PC-3 (cell line): ENCODE measurements around the gene SYT14.

Experiments
- EZH2phosphoT487 ChIP-seq: fragments of 300-600 bp; sonication (generic); IDR thresholded peaks from 2 replicates; pipeline ENCODE4 v1.6.1; 2018; ENCODE audit warnings: mild to moderate bottlenecking, antibody characterized with exemption, low read length, borderline replicate concordance
- TF ChIP-seq, protein P1 (sequence below): fragments of 300-600 bp; sonication (generic); conservative IDR thresholded peaks from 2 replicates; pipeline ENCODE4 v1.5.1; 2017; ENCODE audit warnings: antibody characterized with exemption, low read depth, mild to moderate bottlenecking, low read length

GRCh38 chr1:209893751-209894150, 44.3 kb upstream of the SYT14 start:
- TF ChIP-seq, protein P1, sequence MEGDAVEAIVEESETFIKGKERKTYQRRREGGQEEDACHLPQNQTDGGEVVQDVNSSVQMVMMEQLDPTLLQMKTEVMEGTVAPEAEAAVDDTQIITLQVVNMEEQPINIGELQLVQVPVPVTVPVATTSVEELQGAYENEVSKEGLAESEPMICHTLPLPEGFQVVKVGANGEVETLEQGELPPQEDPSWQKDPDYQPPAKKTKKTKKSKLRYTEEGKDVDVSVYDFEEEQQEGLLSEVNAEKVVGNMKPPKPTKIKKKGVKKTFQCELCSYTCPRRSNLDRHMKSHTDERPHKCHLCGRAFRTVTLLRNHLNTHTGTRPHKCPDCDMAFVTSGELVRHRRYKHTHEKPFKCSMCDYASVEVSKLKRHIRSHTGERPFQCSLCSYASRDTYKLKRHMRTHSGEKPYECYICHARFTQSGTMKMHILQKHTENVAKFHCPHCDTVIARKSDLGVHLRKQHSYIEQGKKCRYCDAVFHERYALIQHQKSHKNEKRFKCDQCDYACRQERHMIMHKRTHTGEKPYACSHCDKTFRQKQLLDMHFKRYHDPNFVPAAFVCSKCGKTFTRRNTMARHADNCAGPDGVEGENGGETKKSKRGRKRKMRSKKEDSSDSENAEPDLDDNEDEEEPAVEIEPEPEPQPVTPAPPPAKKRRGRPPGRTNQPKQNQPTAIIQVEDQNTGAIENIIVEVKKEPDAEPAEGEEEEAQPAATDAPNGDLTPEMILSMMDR: no peak
- no peak for TF ChIP-seq EZH2phosphoT487
